GM18505 (cell line): Measurements from ENCODE around the gene MAGI2.
"Not testable (repeated sequence)": the region's sequence is repeated elsewhere in the genome, so short reads cannot be mapped to it uniquely, and the experiment has no call there.

Experiments used
- ATAC-seq: cut with Tn5 transposase; IDR thresholded peaks from one replicate; pipeline ENCODE4 v1.9.1; 2021; ENCODE audit not compliant: unreplicated experiment
- POLR2A ChIP-seq: IDR thresholded peaks from 4 replicates; pipeline ENCODE4 v1.6.1; 2011; ENCODE audit warnings: borderline replicate concordance; ENCODE audit not compliant: insufficient read depth, insufficient read length; ENCODE audit errors: extremely low read depth

The MAGI2 gene

GRCh38 chr7:79461660-79462059, 8.2 kb upstream of the MAGI2 start:
- TF ChIP-seq POLR2A = no peak
- no peak for ATAC-seq

- ATAC-seq = no peak
- TF ChIP-seq POLR2A = no peak
Observed at GRCh38 chr7:79459381-79459780, 5.9 kb upstream of the MAGI2 start.

DNA sequence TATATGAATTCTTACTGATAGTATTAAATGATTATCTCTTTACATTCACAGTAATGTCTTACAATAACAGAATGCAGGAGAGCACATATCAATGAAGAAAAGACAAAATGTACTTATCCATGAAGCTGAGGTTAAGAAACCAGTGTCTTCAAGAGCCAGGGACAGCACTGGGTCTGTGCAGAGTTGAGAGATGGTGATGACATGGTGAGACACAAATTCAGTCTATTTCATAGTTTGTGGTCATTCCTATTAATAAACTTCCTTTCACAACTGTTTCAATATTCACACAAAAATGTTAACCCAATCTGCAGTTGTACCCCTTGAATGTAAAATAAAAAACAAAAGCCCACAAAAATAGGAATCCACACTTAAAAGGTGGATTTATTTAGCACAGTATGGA, 5.3 kb upstream of the MAGI2 start:
- no peak for TF ChIP-seq POLR2A
- ATAC-seq = no peak

GRCh38 chr7:79455173-79455790, 1.8 kb upstream of the MAGI2 start:
- ATAC-seq = no peak
- TF ChIP-seq POLR2A = no peak

DNA sequence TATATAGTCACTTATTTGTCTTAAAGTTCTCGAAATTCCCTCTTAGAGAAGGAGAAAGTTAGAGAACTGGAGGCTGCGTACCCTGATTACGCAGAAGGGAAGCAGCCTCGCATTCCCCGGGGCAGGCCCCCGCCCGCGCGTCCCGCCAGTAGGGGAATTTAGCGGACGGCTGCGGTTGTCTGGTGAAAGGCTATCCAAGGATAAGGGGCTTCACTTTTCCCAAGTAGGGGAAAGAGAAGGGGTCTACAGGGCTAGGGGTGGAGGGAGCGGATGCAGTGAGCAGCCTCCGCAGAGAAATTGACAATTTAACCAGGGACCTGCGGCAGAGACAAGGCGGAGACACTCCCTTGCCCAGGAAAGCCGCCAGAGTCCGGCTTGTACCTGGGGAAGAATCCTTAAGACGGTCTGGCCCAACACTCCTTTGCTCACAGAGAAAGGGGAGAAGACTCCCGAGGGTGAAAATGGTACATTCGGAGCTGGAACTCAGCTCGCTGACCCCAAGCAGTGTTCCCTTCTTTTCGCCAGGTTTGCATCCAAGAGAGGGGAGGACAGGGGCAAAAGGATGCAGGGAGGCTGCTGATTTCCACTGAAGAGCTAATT, 994 bp upstream of the MAGI2 start:
- no peak for TF ChIP-seq POLR2A
- no peak for ATAC-seq

DNA sequence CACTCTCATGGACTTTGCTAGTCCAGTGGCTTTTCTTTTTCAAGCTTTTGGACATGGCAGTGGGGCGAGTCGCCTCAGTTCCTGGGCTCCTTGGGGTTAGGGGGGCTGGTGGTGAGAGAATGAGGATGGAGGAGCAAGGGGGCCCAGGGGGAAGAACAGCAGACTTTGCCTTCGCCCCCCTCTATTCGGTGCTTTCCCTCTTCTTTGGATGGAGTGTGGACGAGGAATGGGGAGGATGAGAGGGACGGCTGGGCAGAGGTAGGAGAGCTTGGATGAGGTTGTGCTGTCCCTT, 255 bp downstream of the MAGI2 start:
- no peak for TF ChIP-seq POLR2A
- no peak for ATAC-seq

DNA sequence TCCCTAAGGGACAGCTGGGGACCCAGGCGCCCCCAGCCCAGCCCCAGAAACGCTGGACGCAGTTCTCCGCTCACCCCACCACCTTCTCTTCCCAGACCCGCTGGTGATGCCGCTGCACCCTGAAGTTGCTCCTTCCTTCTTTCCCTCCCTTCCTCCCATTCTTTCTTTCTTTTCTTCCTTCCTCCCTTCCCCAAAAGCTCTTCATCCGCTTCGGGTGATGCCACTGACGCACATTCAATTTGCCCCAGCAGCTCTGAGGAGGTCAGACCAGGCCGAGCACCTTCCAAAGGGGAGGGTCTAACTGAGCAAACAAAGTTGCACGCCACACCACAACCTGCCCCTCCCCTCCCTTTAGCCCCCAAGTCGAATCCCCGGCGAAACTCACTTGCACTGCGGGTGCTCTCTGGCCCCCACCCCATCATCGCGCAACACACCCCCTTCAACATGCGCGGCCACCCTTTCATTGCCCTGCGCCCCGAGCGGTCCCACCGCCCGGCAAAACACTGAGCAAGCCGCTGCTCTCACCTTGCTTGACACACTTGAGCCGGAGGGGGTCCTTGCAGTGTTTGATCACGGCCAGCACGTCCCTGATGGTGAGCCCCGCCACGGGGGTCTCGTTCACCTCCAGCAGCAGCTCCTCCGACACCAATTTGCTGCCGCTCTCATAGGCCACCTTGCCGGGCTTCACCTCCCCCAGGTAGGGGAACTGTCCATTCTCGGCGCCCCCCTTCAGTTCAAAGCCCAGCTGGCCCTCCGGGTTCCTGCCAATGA, 787 bp downstream of the MAGI2 start:
- no peak for TF ChIP-seq POLR2A
- no peak for ATAC-seq

GRCh38 chr7:79452032-79452494, 1.4 kb downstream of the MAGI2 start:
- ATAC-seq = no peak

GRCh38 chr7:79451580-79451979, 1.9 kb downstream of the MAGI2 start:
- ATAC-seq = no peak
- no peak for TF ChIP-seq POLR2A

More at GRCh38 chr7:79452032-79452494, 1.4 kb downstream of the MAGI2 start:
- no peak for TF ChIP-seq POLR2A

DNA sequence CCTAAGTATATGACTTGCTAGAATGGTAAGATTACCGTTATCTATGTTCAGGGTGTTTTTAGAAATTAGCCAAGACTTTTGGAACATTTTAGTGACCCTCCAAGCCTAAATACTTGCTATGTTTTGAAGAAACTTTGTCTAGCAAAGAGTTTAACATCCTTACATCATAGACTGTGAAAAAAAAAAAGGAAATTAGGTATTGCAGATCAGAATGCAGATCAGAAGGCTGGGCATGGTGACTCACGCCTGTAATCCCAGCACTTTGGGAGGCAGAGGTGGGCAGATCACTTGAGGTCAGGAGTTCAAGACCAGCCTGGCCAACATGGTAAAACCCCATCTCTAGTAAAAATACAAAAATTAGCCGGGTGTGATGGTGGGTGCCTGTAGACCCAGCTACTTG, 10.7 kb downstream of the MAGI2 start:
- not testable (repeated sequence) for ATAC-seq

DNA sequence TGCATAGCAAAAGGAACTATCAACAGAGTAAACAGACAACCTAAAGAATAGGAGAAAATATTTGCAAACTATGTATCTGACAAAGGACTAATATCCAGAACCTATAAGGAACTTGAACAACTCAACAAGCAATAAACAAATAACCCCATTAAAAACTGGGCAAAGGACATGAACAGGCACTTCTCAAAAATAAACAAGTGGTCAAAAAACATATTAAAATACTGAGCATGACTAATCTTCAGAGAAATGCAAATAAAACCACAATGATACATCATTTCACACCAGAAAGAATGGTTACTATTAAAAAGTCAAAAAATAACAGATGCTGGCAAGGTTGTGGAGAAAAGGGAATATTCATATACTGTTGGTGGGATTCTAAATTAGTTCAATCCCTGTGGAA, 17.1 kb downstream of the MAGI2 start:
- ATAC-seq = no peak

DNA sequence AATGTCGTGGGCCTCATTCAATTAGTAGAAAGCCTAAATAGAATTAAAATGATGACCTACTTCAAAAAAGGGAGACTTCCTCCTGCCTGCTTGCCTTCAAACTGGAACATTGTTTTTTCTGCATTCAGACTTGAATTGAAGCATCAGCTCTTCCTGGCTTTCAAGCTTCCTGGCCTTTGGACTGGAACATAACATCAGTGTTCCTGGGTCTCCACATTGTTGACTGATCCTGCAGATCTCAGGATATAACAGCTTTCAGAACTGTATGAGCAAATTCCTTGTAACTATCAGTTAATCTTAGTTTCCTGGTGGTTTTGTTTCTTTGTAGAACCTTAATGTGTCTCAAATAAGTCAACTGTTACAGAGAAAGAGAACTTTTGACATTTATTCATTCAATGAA, 18.6 kb downstream of the MAGI2 start:
- no peak for TF ChIP-seq POLR2A
- no peak for ATAC-seq

More for the DNA sequence above, 17.1 kb downstream of the MAGI2 start:
- no peak for TF ChIP-seq POLR2A

DNA sequence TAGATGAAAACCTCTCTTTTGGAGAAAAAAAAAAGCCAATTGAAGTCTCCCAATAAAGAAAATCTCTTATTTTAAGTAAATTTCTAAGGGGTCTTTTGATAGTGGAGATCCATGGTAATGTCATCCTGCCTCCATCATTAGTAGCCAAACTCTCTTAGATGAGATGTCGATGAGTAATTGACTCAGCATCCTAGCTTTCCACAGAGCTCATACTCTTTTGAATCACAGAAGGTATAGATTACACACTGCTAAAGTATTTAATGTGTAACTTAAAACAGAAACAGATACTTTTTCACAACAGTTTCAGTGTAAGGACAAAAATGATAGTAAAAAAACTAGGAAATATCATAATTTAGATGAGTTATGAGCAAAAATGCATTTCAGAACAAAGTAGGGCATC, 19.4 kb downstream of the MAGI2 start:
- no peak for ATAC-seq
- no peak for TF ChIP-seq POLR2A

DNA sequence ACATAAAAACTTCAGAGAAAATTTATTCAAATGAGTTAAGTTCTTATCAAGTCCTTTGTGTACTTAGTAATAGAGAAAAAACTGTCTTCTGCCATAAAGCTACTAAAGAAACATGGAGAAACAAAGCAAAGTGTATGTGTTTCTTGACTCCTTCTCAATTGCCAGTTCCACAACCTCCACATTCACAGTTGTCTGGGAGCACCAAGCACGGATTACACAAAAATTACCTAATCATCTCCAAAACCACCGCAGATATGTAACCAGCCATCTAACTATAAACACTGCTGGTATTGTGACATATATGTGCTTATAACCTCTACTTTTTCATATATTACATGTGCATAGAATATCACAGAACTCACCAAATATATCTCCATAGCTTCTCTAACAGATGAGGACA, 23.1 kb downstream of the MAGI2 start:
- no peak for ATAC-seq
- no peak for TF ChIP-seq POLR2A
